H1 (cell line): ENCODE data around the gene BAHD1. TPM values are rescaled to one million over a fixed set of nuclear protein-coding genes. Genes with fewer than 3 reads are reported as not detected.

Experiments
- ASH2L ChIP-seq: fragments of 200-600, 300-600 bp; sonication (generic); IDR thresholded peaks from one replicate; pipeline ENCODE4 v1.7.1; 2017; ENCODE audit warnings: low read length
- CBX5 ChIP-seq: fragments of 300-800, 300-1000 bp; sonication (generic); IDR thresholded peaks from 2 replicates; pipeline ENCODE4 v1.7.1; 2016; ENCODE audit warnings: antibody characterized with exemption, low read length, low read depth
- FOSL1 ChIP-seq: IDR thresholded peaks from 2 replicates; pipeline ENCODE4 v1.6.1; 2011; ENCODE audit warnings: mild to moderate bottlenecking, low read depth, low read length, moderate library complexity; ENCODE audit not compliant: insufficient read depth
- KDM1A ChIP-seq: fragments of 200-600, 300-600 bp; sonication (generic); IDR thresholded peaks from 2 replicates; pipeline ENCODE4 v1.7.1; 2016; ENCODE audit warnings: mild to moderate bottlenecking, low read length, borderline replicate concordance
- SIN3A ChIP-seq, 2 experiments: IDR thresholded peaks in 1 of 2; conservative IDR thresholded peaks in 1 of 2; 2 replicates each; pipeline ENCODE4 v1.6.1; 2011 to 2012; ENCODE audit warnings: low read length in 2 of 2, improper control_type of control experiment in 1 of 2, low read depth in 1 of 2, mild to moderate bottlenecking in 1 of 2
- SIX5 ChIP-seq: IDR thresholded peaks from 2 replicates; pipeline ENCODE4 v1.6.1; 2011; ENCODE audit warnings: mild to moderate bottlenecking, low read depth, low read length
- SP1 ChIP-seq: IDR thresholded peaks from 2 replicates; pipeline ENCODE4 v1.6.1; 2011; ENCODE audit warnings: low read depth, low read length
- SP2 ChIP-seq: IDR thresholded peaks from 2 replicates; pipeline ENCODE4 v1.6.1; 2012; ENCODE audit warnings: mild to moderate bottlenecking, low read length, inconsistent platforms
- polyA plus RNA-seq, 7 experiments: library from polyadenylated mRNA; depleted of rRNA in 3 of 7; stranded (reverse) in 5 of 7; unstranded in 2 of 7; fragments of >200 nt in 5 of 7; fragments of 200-250 nt in 2 of 7; gene quantifications; 1 replicate in 5 of 7; 2 replicates in 1 of 7; 4 replicates in 1 of 7; pipeline versions ENCODE4 v1.2.1 to v1.2.3, GENCODE V29; 2011 to 2013; ENCODE audit warnings: missing spikeins in 2 of 7, mixed read lengths in 2 of 7
- total RNA-seq: library from RNA; stranded (reverse); fragmentation: NEBNext Ultra II Directional; extraction: Animal tissue kit (Norgen Biotek cat#: 25700); gene quantifications from 2 replicates; pipeline ENCODE4 v1.2.1, GENCODE V29; 2021

BAHD1 gene
- total and polyA plus RNA-seq, 2 of the 8 experiments (the other 6 are each of a cell fraction or from before 2014, with no cell fraction given), result 15.0 to 38.9 TPM

- no peak for TF ChIP-seq SP2
- no peak for TF ChIP-seq ASH2L
- no peak for TF ChIP-seq SP1
- no peak for TF ChIP-seq SIN3A (conservative IDR thresholded peaks at IDR 0.05 in 1 of 2, IDR thresholded peaks at IDR 0.05 in 1 of 2; ENCODE audit: low read depth in 1 of 2, low read length in 2 of 2)
- TF ChIP-seq CBX5, result no peak
- TF ChIP-seq FOSL1, result no peak
- TF ChIP-seq SIX5, result no peak
- no peak for TF ChIP-seq KDM1A
Observed at GRCh38 chr15:40461958-40462357, 21.2 kb downstream of the BAHD1 start (continued).
